ENCODE data around the gene GAA.

- TF ChIP-seq CTCF (IDR thresholded peaks at IDR 0.05; ENCODE audit: insufficient read depth, low read depth, low read length) (no peak), EZH2 (IDR thresholded peaks at IDR 0.05; ENCODE audit: insufficient read depth, low read length) (no peak)
Measured at GRCh38 chr17:80070375-80071115, 30.8 kb upstream of the GAA start.
